Endometrial microvascular endothelial cells (primary cell): ENCODE results near the gene GRID1. TPM values are rescaled to one million over a fixed set of nuclear protein-coding genes. Genes with fewer than 3 reads are reported as not detected.

Experiments
- in situ Hi-C: cut with HindIII; loops from 2 replicates; pipeline ENCODE4 v1.10.0; 2017; ENCODE audit warnings: low sequenced_read_pairs, low pct_unique_long_range_greater_than_20kb; ENCODE audit errors: inconsistent ontology term
- total RNA-seq: library from RNA; depleted of rRNA; stranded (reverse); fragments of >200 nt; gene quantifications from one replicate; pipeline ENCODE4 v1.2.3, GENCODE V29; 2015; ENCODE audit errors: inconsistent ontology term

Gene GRID1
- total RNA-seq, 1 donor from 2014 or later = not detected

GRCh38 chr10:86007171-86007570 lies 359.4 kb downstream of the GRID1 start:
- in situ Hi-C loops = no loop called here

GRCh38 chr10:86004337-86004736 lies 362.3 kb downstream of the GRID1 start:
- in situ Hi-C loops = no loop called here

GRCh38 chr10:86003201-86003621 lies 363.4 kb downstream of the GRID1 start:
- in situ Hi-C loops = no loop called here

- in situ Hi-C loops = no loop called here
These were observed 365.1 kb downstream of the GRID1 start for GRCh38 chr10:86001521-86001920.

- in situ Hi-C loops = no loop called here
These were observed 369.1 kb downstream of the GRID1 start for GRCh38 chr10:85997544-85997943.

- in situ Hi-C loops = no loop called here
These were observed 370.8 kb downstream of the GRID1 start for GRCh38 chr10:85995791-85996190.

GRCh38 chr10:85993840-85994507 lies 372.6 kb downstream of the GRID1 start:
- in situ Hi-C loops = no loop called here

- in situ Hi-C loops = no loop called here
These were observed 373.5 kb downstream of the GRID1 start for GRCh38 chr10:85993140-85993539.

GRCh38 chr10:85992324-85992723 lies 374.3 kb downstream of the GRID1 start:
- in situ Hi-C loops = no loop called here

- in situ Hi-C loops = no loop called here
These were observed 379.8 kb downstream of the GRID1 start for GRCh38 chr10:85986777-85987176.

- in situ Hi-C loops = no loop called here
These were observed 383.5 kb downstream of the GRID1 start for GRCh38 chr10:85983051-85983450.

- in situ Hi-C loops = no loop called here
These were observed 387.0 kb downstream of the GRID1 start for GRCh38 chr10:85979598-85979997.

GRCh38 chr10:85978566-85979358 lies 387.8 kb downstream of the GRID1 start:
- in situ Hi-C loops = no loop called here

GRCh38 chr10:85977642-85978041 lies 389.0 kb downstream of the GRID1 start:
- in situ Hi-C loops = no loop called here

- in situ Hi-C loops = no loop called here
These were observed 390.3 kb downstream of the GRID1 start for GRCh38 chr10:85976267-85976793.

GRCh38 chr10:85971494-85971893 lies 395.1 kb downstream of the GRID1 start:
- in situ Hi-C loops = no loop called here

GRCh38 chr10:85967594-85967993 lies 399.0 kb downstream of the GRID1 start:
- in situ Hi-C loops = no loop called here

GRCh38 chr10:85961479-85962067 lies 405.0 kb downstream of the GRID1 start:
- in situ Hi-C loops = no loop called here

GRCh38 chr10:85961073-85961472 lies 405.5 kb downstream of the GRID1 start:
- in situ Hi-C loops = no loop called here

- in situ Hi-C loops = no loop called here
These were observed 407.4 kb downstream of the GRID1 start for GRCh38 chr10:85959239-85959638.
